Fibroblast of mammary gland (primary cell): ENCODE results near the gene SPSB4.

Source experiments
- DNase-seq: peaks from one replicate; pipeline ENCODE4 v3.0.0-alpha.2; 2010; ENCODE audit warnings: low read depth
- H3K4me3 ChIP-seq: 2 replicates; pipeline ENCODE4 v1.5.1; 2011; ENCODE audit warnings: low read depth, mild to moderate bottlenecking, low read length, moderate library complexity; ENCODE audit not compliant: control insufficient read depth
- CTCF ChIP-seq: conservative IDR thresholded peaks from 2 replicates; pipeline ENCODE4 v1.5.1; 2011; ENCODE audit warnings: low read depth, low read length, inconsistent platforms; ENCODE audit not compliant: control insufficient read depth, insufficient read depth

The SPSB4 gene

GRCh38 chr3:141126661-141127343, 75.7 kb downstream of the SPSB4 start:
- TF ChIP-seq CTCF: no peak
- no peak overlapping the region for H3K4me3 ChIP-seq
- no peak for DNase-seq

GRCh38 chr3:141127344-141128125, 76.4 kb downstream of the SPSB4 start:
- no peak for TF ChIP-seq CTCF
- DNase-seq: no peak
- no peak overlapping the region for H3K4me3 ChIP-seq

DNA sequence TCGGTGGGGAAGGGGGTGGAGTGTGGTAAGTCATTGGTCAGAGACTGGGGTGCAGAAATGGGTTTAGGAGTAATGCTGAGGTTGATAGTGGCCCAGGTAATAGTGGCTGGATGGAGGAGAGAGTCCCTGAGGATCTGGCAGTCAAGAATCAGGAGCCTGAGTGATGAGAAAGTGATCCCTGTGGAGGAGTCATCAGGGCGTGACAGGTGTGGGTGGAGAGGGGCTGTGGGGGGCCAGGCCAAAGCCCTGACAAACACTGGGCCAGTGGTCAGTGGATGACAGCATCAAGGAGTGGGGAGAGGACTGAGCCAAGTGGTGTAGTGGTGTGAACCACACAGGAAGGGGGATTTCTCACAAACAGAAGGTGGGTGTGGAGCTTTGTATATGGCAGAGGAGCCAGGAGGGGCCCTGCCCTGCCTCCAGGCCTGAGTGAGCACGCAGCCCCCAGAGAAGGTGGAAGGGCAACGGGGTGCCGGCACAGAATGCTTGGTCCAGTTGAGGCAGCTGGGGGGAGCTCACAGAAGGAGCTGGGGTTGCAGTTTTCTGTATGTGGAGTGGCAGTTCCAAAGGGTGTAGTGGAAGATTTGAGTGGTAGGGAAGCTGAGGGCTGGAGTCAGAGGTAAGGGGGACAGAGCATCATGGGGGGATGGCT, 77.1 kb downstream of the SPSB4 start:
- no peak overlapping the region for H3K4me3 ChIP-seq
- TF ChIP-seq CTCF: no peak
- DNase-seq: no peak

DNA sequence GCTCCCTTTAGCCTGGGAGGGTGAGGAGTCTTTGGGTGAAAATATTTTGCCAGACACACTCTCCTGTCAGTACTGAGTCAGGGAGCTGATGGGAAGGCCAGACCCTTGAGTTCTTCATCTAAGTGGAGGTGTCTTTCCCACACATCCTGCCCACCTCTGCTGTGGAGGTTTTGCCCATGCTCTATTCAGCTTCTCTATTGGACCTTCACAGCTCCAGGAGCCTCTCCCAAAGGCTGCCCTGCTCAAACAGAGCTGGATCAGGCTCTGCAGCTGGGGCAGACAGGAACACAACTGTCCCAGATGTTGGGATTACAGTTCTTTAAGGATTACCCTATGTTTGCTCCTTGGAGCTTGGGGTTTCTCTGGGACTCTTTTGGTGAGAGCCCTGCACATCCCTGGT, 77.9 kb downstream of the SPSB4 start:
- TF ChIP-seq CTCF: no peak
- no peak for DNase-seq
- no peak overlapping the region for H3K4me3 ChIP-seq

DNA sequence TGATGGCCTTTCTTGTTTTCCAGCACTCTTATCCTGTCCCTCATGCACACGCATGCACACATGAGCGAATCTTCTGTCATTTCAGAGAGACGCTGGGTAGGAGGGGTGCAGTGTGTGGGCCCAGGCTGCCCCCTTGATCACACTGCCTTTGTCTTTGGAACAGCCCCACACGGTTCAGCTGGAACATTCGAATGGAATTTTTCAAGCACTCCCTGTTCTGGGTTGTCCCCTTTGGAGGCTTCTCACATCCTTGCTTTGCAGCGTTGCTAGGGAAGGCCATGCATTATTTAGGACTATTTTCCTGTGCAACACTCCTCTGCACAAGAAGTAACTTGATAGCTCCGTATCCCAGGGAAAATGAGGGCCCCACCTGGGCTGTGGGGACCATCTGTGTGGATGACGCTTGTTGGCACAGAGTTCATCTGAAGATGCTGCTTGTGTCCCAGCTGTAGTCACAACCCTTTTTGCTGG, 78.4 kb downstream of the SPSB4 start:
- H3K4me3 ChIP-seq: no peak overlapping the region
- DNase-seq: no peak
- TF ChIP-seq CTCF: no peak

- no peak overlapping the region for H3K4me3 ChIP-seq
- no peak for DNase-seq
- TF ChIP-seq CTCF: no peak
These were observed 92.4 kb downstream of the SPSB4 start for GRCh38 chr3:141143517-141143916.
